Breast epithelium (tissue), 4 donors: ENCODE measurements around the gene TCF7L1. TPM values are rescaled to one million over a fixed set of nuclear protein-coding genes. Genes with fewer than 3 reads are reported as not detected.
A peak's percentile ranks its signal among the peaks of the same experiment; 100 is the strongest.

Source experiments
- DNase-seq, 2 donors: peaks; one replicate each; pipeline ENCODE4 v3.0.0-alpha.2; 2019; ENCODE audit warnings: low spot score in 2 of 2
- H3K27ac ChIP-seq, 2 donors: fragments of 200-600 bp; sonication (generic) in 1 of 2; one replicate each; pipeline ENCODE4 v1.5.1; 2016 to 2019; ENCODE audit warnings: mild to moderate bottlenecking in 1 of 2
- H3K27me3 ChIP-seq, 2 donors: fragments of 200-600 bp; sonication (generic) in 1 of 2; one replicate each; pipeline versions ENCODE4 v1.5.1 to v1.6.0; 2017 to 2019; ENCODE audit warnings: control low read depth in 1 of 2, mild to moderate bottlenecking in 1 of 2
- H3K36me3 ChIP-seq: fragments of 200-600 bp; one replicate; pipeline ENCODE4 v1.5.1; 2019
- H3K4me1 ChIP-seq, 2 donors: fragments of 200-600 bp; sonication (generic); one replicate each; pipeline ENCODE4 v1.5.1; 2016 to 2019; ENCODE audit warnings: control low read depth in 1 of 2
- H3K4me3 ChIP-seq, 3 donors: fragments of 200-600 bp; sonication (generic); 1 replicate in 2 of 3; 2 replicates in 1 of 3; pipeline ENCODE4 v1.5.1; 2016 to 2019; ENCODE audit warnings: mild to moderate bottlenecking in 3 of 3, moderate library complexity in 2 of 3
- H3K9me3 ChIP-seq, 2 donors: fragments of 200-600 bp; sonication (generic) in 1 of 2; one replicate each; pipeline ENCODE4 v1.5.1; 2016 to 2019; ENCODE audit warnings: control low read depth in 1 of 2
- POLR2A ChIP-seq: fragments of 450-650 bp; IDR thresholded peaks from one replicate; pipeline ENCODE4 v1.6.1; 2016; ENCODE audit warnings: antibody characterized with exemption, mild to moderate bottlenecking, moderate library complexity
- POLR2AphosphoS5 ChIP-seq, 3 donors: sonication (generic); formaldehyde crosslinking; IDR thresholded peaks; one replicate each; pipeline ENCODE4 v1.6.1; 2017; ENCODE audit warnings: antibody characterized with exemption in 3 of 3
- intact Hi-C: fragments of 100-400 bp; cut with DNase I; formaldehyde crosslinking; loops from one replicate; pipeline ENCODE4 v1.15.1; 2023; ENCODE audit warnings: low total_unique reads
- total RNA-seq, 3 donors: library from RNA; depleted of rRNA; stranded (reverse); fragments of >200 nt; gene quantifications; one replicate each; pipeline ENCODE4 v1.1.0, GENCODE V29; 2016
- TF ChIP-seq, protein P1 (sequence below), 3 donors: fragments of 450-650 bp; IDR thresholded peaks; one replicate each; pipeline ENCODE4 v1.5.1; 2016 to 2017; ENCODE audit warnings: antibody characterized with exemption in 3 of 3, mild to moderate bottlenecking in 3 of 3, moderate library complexity in 3 of 3

Gene TCF7L1
- total RNA-seq, 3 donors from 2014 or later, result 3.4 to 6.9 (median 5.9) TPM

DNA sequence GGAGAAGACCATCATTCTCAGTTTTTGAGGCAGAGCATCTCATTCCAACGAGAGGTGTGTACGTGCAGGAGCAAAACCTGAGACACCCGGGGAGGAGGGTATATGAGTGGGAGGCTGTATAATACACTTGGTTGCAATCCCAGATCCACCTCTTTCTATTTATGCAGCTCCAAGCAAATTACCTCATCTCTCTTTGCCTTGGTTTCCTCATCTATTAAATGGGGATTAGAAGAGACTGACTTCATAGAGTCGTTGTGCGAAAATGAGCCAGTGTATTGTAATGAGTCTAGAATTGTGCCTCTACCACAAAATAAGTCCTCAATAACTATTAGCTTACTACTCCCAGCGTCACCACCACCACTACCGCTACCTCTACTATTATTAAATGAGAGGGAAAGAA is 154.5 kb downstream of the TCF7L1 start:
- H3K27me3 ChIP-seq, result no peaks in the 10 kb centered on the region
- no peaks in the 10 kb centered on the region for H3K36me3 ChIP-seq
- intact Hi-C loops, result loop anchor here (5.0 kb wide), 2 partner anchors 155 to 220 kb away; partner anchors contain the start of gene TCF7L1
- H3K9me3 ChIP-seq, result no peaks in the 10 kb centered on the region
- H3K27ac ChIP-seq, result no peak overlapping the region
- no peak overlapping the region for H3K4me3 ChIP-seq
- DNase-seq, result no peak
- TF ChIP-seq, protein P1, sequence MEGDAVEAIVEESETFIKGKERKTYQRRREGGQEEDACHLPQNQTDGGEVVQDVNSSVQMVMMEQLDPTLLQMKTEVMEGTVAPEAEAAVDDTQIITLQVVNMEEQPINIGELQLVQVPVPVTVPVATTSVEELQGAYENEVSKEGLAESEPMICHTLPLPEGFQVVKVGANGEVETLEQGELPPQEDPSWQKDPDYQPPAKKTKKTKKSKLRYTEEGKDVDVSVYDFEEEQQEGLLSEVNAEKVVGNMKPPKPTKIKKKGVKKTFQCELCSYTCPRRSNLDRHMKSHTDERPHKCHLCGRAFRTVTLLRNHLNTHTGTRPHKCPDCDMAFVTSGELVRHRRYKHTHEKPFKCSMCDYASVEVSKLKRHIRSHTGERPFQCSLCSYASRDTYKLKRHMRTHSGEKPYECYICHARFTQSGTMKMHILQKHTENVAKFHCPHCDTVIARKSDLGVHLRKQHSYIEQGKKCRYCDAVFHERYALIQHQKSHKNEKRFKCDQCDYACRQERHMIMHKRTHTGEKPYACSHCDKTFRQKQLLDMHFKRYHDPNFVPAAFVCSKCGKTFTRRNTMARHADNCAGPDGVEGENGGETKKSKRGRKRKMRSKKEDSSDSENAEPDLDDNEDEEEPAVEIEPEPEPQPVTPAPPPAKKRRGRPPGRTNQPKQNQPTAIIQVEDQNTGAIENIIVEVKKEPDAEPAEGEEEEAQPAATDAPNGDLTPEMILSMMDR (IDR thresholded peaks at IDR 0.05), result no peak
- TF ChIP-seq POLR2AphosphoS5 (IDR thresholded peaks at IDR 0.05) (no peak), POLR2A (no peak)
- peaks cover 0 to 5% of the 10 kb centered on the region in 2 donors for H3K4me1 ChIP-seq

DNA sequence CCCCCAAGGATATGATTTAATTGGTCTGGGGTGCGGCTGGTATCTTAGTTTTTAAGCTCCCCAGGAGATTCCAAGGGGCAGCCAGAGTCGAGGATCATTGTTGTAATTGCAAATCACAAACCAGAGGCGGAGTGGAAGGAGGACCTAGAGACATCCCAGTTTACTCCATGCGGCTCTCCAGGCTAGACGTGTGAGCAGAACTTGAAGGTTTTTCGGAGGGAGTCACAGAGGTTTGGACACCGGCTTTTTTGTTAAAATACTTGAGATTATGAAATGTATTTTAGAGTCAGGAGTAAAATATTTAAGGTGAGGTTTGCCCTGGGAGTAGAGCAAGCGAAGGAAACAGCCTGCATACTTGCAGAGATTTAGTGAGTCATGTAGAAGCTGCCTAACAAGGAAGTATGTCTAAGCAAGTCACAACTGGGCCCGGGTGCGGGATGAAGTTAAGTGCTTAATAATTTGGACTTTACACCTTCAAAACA is 155.1 kb downstream of the TCF7L1 start:
- TF ChIP-seq POLR2A (no peak), POLR2AphosphoS5 (IDR thresholded peaks at IDR 0.05) (no peak)
- TF ChIP-seq, protein P1 (IDR thresholded peaks at IDR 0.05), result no peak
- no peaks in the 10 kb centered on the region for H3K27me3 ChIP-seq
- intact Hi-C loops, result loop anchor here (5.0 kb wide), 2 partner anchors 156 to 221 kb away; partner anchors contain the start of gene TCF7L1
- peaks cover 0 to 5% of the 10 kb centered on the region in 2 donors for H3K4me1 ChIP-seq
- no peaks in the 10 kb centered on the region for H3K9me3 ChIP-seq
- H3K4me3 ChIP-seq, result no peak overlapping the region
- DNase-seq, result no peak
- H3K36me3 ChIP-seq, result no peaks in the 10 kb centered on the region
- H3K27ac ChIP-seq, result peak overlapping the region in 1 of 2 donors; percentile 41

DNA sequence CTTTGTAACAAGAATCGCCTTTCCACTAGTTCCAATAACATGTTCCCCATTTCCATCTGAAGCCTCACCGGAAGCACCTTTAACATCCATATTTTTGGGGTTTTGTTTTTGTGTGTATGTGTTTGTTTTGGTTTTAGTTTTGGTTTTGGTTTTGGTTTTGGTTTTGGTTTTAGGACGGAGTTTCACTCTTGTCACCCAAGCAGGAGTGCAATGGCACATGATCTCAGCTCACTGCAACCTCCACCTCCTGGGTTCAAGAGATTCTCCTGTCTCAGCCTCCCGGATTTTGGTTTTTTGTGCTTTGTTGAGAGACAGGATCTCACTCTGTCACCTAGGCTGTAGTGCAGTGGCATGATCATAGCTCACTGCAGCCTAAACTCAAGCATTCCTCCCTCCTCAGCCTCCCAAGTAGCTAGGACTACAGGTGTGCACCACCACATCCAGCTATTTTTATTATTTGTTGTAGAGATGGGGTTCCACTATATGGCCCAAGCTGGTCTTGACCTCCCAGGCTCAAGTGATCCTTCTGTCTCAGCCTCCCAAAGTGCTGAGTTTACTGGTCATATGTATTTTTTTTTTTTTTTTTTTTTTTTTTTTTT is 158.3 kb downstream of the TCF7L1 start:
- intact Hi-C loops, result no loop called here
- no peak for TF ChIP-seq POLR2AphosphoS5 (IDR thresholded peaks at IDR 0.05)
- Histone ChIP-seq H3K4me3 (no peak overlapping the region), H3K9me3 (no peaks in the 10 kb centered on the region), H3K27ac (no peak overlapping the region), H3K36me3 (no peaks in the 10 kb centered on the region), H3K4me1 (no peaks in the 10 kb centered on the region), H3K27me3 (no peaks in the 10 kb centered on the region)
- no peak for DNase-seq

DNA sequence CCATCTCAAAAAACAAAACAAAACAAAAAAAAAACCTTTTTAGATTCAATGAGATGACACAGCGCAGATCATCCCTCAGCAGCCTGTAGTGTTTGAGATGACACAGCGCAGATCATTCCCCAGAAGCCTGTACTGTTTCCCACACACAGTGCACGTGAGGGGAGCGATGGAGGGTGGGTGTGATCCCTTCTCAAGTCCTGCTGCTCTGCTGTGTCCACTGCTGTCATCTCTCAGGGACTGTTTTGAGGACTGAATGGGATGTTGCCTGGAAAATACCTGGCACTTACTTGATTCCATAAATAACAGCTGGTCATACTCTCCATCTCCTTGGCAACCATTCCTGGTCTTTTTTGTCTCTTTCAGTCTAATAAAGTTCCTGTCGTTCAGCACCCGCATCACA is 168.9 kb downstream of the TCF7L1 start:
- intact Hi-C loops, result no loop called here
- Histone ChIP-seq H3K27ac (no peak overlapping the region), H3K36me3 (peaks cover 10% of the 10 kb centered on the region), H3K4me1 (no peaks in the 10 kb centered on the region), H3K9me3 (no peaks in the 10 kb centered on the region), H3K27me3 (no peaks in the 10 kb centered on the region), H3K4me3 (no peak overlapping the region)
- no peak for DNase-seq
- TF ChIP-seq POLR2AphosphoS5 (IDR thresholded peaks at IDR 0.05) (no peak), POLR2A (no peak)
- TF ChIP-seq, protein P1 (IDR thresholded peaks at IDR 0.05), result no peak

DNA sequence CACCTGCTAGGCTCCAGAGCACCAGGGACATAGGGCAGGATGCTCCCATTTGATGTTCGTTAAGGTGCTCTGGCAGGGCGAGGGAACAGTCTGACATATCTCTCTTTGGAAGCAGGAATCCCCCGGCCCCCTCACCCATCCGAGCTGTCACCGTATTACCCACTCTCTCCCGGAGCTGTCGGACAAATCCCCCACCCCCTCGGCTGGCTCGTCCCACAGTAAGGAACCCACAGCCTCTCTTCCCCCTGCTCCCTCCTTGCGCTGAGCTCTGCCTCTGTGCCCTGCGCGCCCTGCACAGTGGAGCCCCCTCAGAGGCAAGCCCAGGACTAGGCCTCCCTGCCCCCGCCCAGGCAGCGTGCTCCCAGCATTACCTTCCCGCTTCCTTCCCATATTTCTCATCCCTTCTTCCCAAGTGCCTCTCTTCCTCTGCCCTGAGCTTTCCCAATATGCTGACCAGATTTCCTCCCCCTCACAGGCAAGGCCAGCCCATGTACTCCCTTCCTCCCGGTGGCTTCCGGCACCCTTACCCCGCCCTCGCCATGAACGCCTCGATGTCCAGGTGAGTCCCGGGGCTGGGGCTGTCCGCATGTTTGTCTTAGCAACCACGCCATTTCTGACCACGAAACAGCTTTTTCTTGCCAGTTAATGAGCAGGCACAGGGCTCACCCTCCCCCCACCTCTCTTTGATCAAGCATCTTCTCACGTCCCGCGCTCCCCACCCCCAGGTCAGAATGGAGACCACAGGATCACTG is 170.8 kb downstream of the TCF7L1 start:
- Histone ChIP-seq H3K4me3 (no peak overlapping the region), H3K4me1 (no peaks in the 10 kb centered on the region), H3K36me3 (peaks cover 10% of the 10 kb centered on the region), H3K27me3 (no peaks in the 10 kb centered on the region), H3K9me3 (no peaks in the 10 kb centered on the region), H3K27ac (no peak overlapping the region)
- intact Hi-C loops, result no loop called here
- TF ChIP-seq, protein P1 (IDR thresholded peaks at IDR 0.05), result no peak
- no peak for TF ChIP-seq POLR2A
- TF ChIP-seq POLR2AphosphoS5 (IDR thresholded peaks at IDR 0.05), result no peak
- DNase-seq, result no peak
